DND-41 (cell line): ENCODE measurements around the gene FAM171A1.

Source experiments
- EZH2 ChIP-seq: IDR thresholded peaks from 3 replicates; pipeline ENCODE4 v1.6.1; 2012; ENCODE audit warnings: borderline replicate concordance, low read depth, mild to moderate bottlenecking, moderate library complexity, low read length, inconsistent platforms; ENCODE audit not compliant: severe bottlenecking
- TF ChIP-seq, protein P1 (sequence below): IDR thresholded peaks from 2 replicates; pipeline ENCODE4 v1.5.1; 2012; ENCODE audit warnings: borderline replicate concordance, low read length, moderate library complexity, mild to moderate bottlenecking; ENCODE audit not compliant: poor library complexity, severe bottlenecking; ENCODE audit errors: extremely low read depth

DNA sequence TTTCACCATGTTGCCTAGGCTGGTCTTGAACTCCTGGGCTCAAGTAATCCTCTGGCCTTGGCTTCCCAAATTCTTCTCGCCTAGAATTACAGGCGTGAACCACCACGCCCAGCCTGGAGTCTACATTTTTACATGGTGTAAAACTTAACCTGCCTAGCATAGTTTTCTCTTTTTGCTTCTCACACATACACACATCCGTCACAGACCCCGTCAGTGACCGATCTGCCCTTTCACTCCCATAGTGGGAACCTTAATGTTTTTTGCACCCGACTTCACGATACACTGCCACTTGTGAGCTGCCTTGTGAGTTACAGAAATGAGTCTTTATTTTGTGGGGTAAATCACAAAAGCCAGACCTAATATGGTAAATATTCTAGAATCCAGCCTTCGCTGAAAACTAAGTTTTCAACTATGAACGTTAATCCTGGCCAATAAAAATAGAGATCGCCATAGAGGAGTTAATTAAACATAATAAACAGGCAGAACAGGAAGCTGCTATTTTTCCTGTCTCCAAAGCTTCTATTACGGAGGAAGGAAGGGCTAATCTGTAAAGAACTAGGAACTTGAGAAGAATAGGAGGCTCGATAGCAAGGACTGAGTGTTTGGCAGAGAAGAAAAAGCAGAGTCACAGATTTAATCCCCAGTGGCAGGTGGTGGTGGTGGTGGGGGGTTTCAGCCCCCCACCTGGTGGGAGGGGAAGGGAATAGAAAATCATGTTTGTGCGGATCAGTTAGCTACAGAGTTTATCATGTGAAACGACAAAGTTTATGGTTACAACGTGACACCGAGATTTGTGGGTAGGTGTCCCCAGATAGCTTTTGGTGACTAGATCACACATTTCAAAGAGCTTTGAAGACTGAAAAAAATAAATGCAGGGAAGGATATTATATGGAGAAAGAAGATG, 14.7 kb upstream of the FAM171A1 start:
- TF ChIP-seq, protein P1, sequence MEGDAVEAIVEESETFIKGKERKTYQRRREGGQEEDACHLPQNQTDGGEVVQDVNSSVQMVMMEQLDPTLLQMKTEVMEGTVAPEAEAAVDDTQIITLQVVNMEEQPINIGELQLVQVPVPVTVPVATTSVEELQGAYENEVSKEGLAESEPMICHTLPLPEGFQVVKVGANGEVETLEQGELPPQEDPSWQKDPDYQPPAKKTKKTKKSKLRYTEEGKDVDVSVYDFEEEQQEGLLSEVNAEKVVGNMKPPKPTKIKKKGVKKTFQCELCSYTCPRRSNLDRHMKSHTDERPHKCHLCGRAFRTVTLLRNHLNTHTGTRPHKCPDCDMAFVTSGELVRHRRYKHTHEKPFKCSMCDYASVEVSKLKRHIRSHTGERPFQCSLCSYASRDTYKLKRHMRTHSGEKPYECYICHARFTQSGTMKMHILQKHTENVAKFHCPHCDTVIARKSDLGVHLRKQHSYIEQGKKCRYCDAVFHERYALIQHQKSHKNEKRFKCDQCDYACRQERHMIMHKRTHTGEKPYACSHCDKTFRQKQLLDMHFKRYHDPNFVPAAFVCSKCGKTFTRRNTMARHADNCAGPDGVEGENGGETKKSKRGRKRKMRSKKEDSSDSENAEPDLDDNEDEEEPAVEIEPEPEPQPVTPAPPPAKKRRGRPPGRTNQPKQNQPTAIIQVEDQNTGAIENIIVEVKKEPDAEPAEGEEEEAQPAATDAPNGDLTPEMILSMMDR = no peak
- no peak for TF ChIP-seq EZH2
